Raji (cell line): Measurements from ENCODE around the gene TRPV2.
A peak's percentile ranks its signal among the peaks of the same experiment; 100 is the strongest.

Source experiments
- POLR2A ChIP-seq: IDR thresholded peaks from 2 replicates; pipeline ENCODE4 v1.6.1; 2011; ENCODE audit warnings: low read depth, low read length, control low read depth; ENCODE audit not compliant: insufficient read depth

The TRPV2 gene

GRCh38 chr17:16415031-16415924 is at the start of gene TRPV2:
Gene TRPV2 (plus strand): TSS chr17:16415571. CDS start chr17:16417669, 2,098 bp downstream.
- TF ChIP-seq POLR2A, result peak; percentile 38

- TF ChIP-seq POLR2A, result no peak
These were observed 43.6 kb upstream of the TRPV2 start for GRCh38 chr17:16371742-16372141.

- no peak for TF ChIP-seq POLR2A
These were observed 41.0 kb upstream of the TRPV2 start for GRCh38 chr17:16374146-16374938.

GRCh38 chr17:16377941-16378341 is 37.4 kb upstream of the TRPV2 start:
- TF ChIP-seq POLR2A, result no peak

GRCh38 chr17:16378636-16379282 is 36.6 kb upstream of the TRPV2 start:
- no peak for TF ChIP-seq POLR2A

GRCh38 chr17:16379654-16380053 is 35.7 kb upstream of the TRPV2 start:
- TF ChIP-seq POLR2A, result no peak

GRCh38 chr17:16380640-16381495 is 34.5 kb upstream of the TRPV2 start, which contains the start of gene UBB:
Gene UBB (plus strand): TSS chr17:16381091. CDS start chr17:16381908, 817 bp downstream.
- peak; percentile 100 for TF ChIP-seq POLR2A

GRCh38 chr17:16381496-16381820 is 33.9 kb upstream of the TRPV2 start:
- no peak for TF ChIP-seq POLR2A

GRCh38 chr17:16383216-16383615 is 32.2 kb upstream of the TRPV2 start:
- no peak for TF ChIP-seq POLR2A

GRCh38 chr17:16383772-16384287 is 31.5 kb upstream of the TRPV2 start:
- no peak for TF ChIP-seq POLR2A

- TF ChIP-seq POLR2A, result 0 out of 2 replicates have a peak, but pooled peaks have one; percentile 27
These were observed 30.8 kb upstream of the TRPV2 start for GRCh38 chr17:16384557-16384956.

- TF ChIP-seq POLR2A, result no peak
These were observed 23.9 kb upstream of the TRPV2 start for GRCh38 chr17:16391451-16391850.

- TF ChIP-seq POLR2A, result no peak
These were observed 16.8 kb upstream of the TRPV2 start for GRCh38 chr17:16398270-16399267.
